GM12864 (cell line): ENCODE measurements around the gene COX5B.

Experiments
- DNase-seq: peaks from one replicate; pipeline ENCODE4 v3.0.0-alpha.2; 2011; ENCODE audit warnings: low read depth
- H3K4me3 ChIP-seq: 2 replicates; pipeline ENCODE4 v1.5.1; 2011; ENCODE audit warnings: mild to moderate bottlenecking, low read depth, low read length, control low read depth
- TF ChIP-seq, protein P1 (sequence below): IDR thresholded peaks from 2 replicates; pipeline ENCODE4 v1.5.1; 2011; ENCODE audit warnings: low read depth, mild to moderate bottlenecking, moderate library complexity, low read length, control low read depth, inconsistent platforms; ENCODE audit errors: missing control alignments

COX5B gene

GRCh38 chr2:97654791-97655190, 8.9 kb downstream of the COX5B start:
- TF ChIP-seq, protein P1, sequence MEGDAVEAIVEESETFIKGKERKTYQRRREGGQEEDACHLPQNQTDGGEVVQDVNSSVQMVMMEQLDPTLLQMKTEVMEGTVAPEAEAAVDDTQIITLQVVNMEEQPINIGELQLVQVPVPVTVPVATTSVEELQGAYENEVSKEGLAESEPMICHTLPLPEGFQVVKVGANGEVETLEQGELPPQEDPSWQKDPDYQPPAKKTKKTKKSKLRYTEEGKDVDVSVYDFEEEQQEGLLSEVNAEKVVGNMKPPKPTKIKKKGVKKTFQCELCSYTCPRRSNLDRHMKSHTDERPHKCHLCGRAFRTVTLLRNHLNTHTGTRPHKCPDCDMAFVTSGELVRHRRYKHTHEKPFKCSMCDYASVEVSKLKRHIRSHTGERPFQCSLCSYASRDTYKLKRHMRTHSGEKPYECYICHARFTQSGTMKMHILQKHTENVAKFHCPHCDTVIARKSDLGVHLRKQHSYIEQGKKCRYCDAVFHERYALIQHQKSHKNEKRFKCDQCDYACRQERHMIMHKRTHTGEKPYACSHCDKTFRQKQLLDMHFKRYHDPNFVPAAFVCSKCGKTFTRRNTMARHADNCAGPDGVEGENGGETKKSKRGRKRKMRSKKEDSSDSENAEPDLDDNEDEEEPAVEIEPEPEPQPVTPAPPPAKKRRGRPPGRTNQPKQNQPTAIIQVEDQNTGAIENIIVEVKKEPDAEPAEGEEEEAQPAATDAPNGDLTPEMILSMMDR, result no peak
- DNase-seq, result no peak
- H3K4me3 ChIP-seq, result no peak overlapping the region

GRCh38 chr2:97656129-97656755, 10.4 kb downstream of the COX5B start:
- no peak overlapping the region for H3K4me3 ChIP-seq
- TF ChIP-seq, protein P1, result no peak
- DNase-seq, result no peak

- no peak for DNase-seq
- TF ChIP-seq, protein P1, result no peak
- no peak overlapping the region for H3K4me3 ChIP-seq
Observed at GRCh38 chr2:97656905-97657587, 11.2 kb downstream of the COX5B start.

- TF ChIP-seq, protein P1, result no peak
- no peak overlapping the region for H3K4me3 ChIP-seq
- DNase-seq, result no peak
Observed at GRCh38 chr2:97657986-97658690, 12.3 kb downstream of the COX5B start.

DNA sequence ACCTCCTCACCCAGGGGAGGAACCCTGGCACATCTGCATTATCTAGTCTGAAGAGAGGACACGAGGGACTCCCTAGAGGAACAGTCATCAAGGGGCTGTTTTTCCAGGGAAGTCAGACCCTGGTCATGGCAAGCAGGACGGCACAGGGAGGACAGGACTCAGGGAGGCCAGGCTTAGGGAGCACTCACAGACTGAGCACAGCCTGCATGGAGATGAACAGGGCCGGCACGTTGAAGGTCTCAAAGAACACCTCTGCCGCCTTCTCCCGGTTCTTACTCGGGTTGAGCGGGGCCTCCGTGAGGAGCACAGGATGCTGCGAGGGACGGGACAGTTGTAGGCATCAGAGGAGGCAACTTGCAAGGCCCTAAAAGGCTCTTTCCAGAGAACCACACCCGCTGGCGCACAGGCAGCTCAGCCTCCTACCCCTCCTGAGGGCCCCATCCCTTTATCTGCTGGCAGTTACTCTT, 12.9 kb downstream of the COX5B start:
- TF ChIP-seq, protein P1, result no peak
- no peak for DNase-seq
- no peak overlapping the region for H3K4me3 ChIP-seq

GRCh38 chr2:97659256-97660043, 13.6 kb downstream of the COX5B start:
- no peak for DNase-seq
- TF ChIP-seq, protein P1, result no peak

More at GRCh38 chr2:97659256-97660043, 13.6 kb downstream of the COX5B start:
- no peak overlapping the region for H3K4me3 ChIP-seq
